ENCODE data around the gene WBP1L. TPM values are rescaled to one million over a fixed set of nuclear protein-coding genes. Genes with fewer than 3 reads are reported as not detected.
"Not testable (repeated sequence)": the region's sequence is repeated elsewhere in the genome, so short reads cannot be mapped to it uniquely, and the experiment has no call there.

Gene WBP1L
- total and polyA plus RNA-seq, 4 experiments from 2014 or later = 25.7 to 41.1 (median 36.8) TPM

DNA sequence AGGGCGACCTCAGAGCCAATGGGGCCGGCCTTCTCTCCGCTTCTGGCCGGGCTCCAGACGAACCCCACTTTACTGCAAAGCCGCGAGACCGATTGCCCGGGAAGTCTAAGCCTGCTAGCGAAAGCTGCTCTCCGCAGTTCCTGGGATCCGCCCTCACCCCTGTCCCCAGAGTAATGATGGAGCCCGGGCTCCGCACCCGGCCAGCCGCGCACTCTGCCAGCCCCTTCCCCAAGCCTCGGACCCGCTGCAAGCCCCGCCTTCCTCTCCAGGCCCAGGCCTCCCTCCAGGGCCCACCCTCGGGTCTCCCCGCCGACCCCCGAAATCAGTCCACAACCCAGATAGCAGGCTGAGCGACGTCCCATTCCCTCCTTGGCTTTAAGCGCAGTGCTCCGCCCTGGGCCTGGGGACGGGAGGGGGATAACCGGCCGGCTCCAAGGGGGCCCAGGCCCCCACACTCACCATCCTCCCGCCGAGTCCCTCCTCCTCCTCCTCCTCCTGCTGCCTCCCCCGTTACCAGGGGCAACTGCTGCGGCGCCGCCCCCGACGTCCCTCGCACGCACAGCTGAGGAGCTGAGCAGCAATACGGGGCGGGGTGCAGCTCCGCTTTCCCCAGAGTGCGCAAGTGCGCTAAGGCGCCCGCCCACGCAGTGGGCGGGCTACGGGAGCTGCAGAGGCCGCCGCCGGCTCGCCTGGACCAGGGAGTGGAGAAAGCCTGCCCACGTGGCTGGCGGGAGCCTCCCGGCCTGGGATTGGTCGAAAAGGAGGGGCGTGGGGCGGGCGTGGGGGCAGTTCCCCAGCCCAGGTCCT, 29.7 kb upstream of the WBP1L start, which contains the start of gene ARL3:
ARL3 (minus strand) TSS at position 584 of the 807 bp plus-strand sequence; CDS start at position 462, 122 bp downstream.
- ChIA-PET POLR2A (ENCODE audit: partially characterized antibody) (interaction anchor here (0.6 to 6.6 kb wide), 20 partner anchors 25 to 659 kb away, joined by 3 to 144 read pairs (median 4); partner anchors contain the start of genes NFKB2, SUFU, TRIM8 and WBP1L), CTCF (ENCODE audit: partially characterized antibody) (interaction anchor here (0.8 to 3.6 kb wide), 15 partner anchors 9 to 582 kb away, joined by 3 to 22 read pairs (median 5); partner anchors contain the start of genes ACTR1A, PPRC1, SUFU and TRIM8)
- Histone ChIP-seq H3K36me3 (ENCODE audit: insufficient read depth, low read length) (no peaks in the 10 kb centered on the region), H3K4me1 (ENCODE audit: insufficient read depth, low read length) (peaks cover 33% of the 10 kb centered on the region), H3K4me3 (ENCODE audit: low read length in 2 of 2) (peak within 1 kb of the TSS; percentile 81 to 89), H3K27me3 (ENCODE audit: insufficient read depth, low read length) (no peaks in the 10 kb centered on the region), H3K27ac (ENCODE audit: low read depth, low read length) (peak within 1 kb of the TSS; percentile 94), H3K9me3 (ENCODE audit: control insufficient read depth in 1 of 2, low read length in 2 of 2) (no peaks in the 10 kb centered on the region)
- Mint-ChIP-seq H3K4me3 (peak within 1 kb of the TSS; percentile 90 to 98 (median 96)), H3K27ac (peak within 1 kb of the TSS; percentile 90 to 98 (median 96)), H3K4me1 (peaks cover 34 to 67% (median 41%) of the 10 kb centered on the region in 4 donors), H3K27me3 (no peaks in the 10 kb centered on the region), H3K36me3 (peaks cover 6 to 16% of the 10 kb centered on the region in 2 donors), H3K9me3 (no peaks in the 10 kb centered on the region)
- intact Hi-C loops (cut with micrococcal nuclease) = loop anchor here (1.0 to 10.0 kb wide), 7 partner anchors 29 to 651 kb away; partner anchors contain the start of genes ACTR1A, NOLC1, TAF5 and WBP1L
- DNase-seq = peak; percentile 89 to 97 (median 92)

- CTCF ChIA-PET (ENCODE audit: partially characterized antibody) = interaction anchor here (0.8 to 3.6 kb wide), 10 partner anchors 9 to 210 kb away, joined by 3 to 22 read pairs (median 5); partner anchors contain the start of genes SUFU and TRIM8
- POLR2A ChIA-PET (ENCODE audit: partially characterized antibody) = interaction anchor here (0.6 to 6.6 kb wide), 15 partner anchors 24 to 265 kb away, joined by 3 to 144 read pairs (median 8); partner anchors contain the start of genes SUFU, TRIM8 and WBP1L
- Histone ChIP-seq H3K27ac (ENCODE audit: low read depth, low read length) (peak within 1 kb of the TSS; percentile 94), H3K4me1 (ENCODE audit: insufficient read depth, low read length) (peaks cover 33% of the 10 kb centered on the region), H3K4me3 (ENCODE audit: low read length in 2 of 2) (peak within 1 kb of the TSS; percentile 81 to 89), H3K36me3 (ENCODE audit: insufficient read depth, low read length) (no peaks in the 10 kb centered on the region), H3K27me3 (ENCODE audit: insufficient read depth, low read length) (no peaks in the 10 kb centered on the region), H3K9me3 (ENCODE audit: control insufficient read depth in 1 of 2, low read length in 2 of 2) (no peaks in the 10 kb centered on the region)
- Mint-ChIP-seq H3K4me3 (peak within 1 kb of the TSS; percentile 90 to 98 (median 96)), H3K36me3 (peaks cover 11 to 20% of the 10 kb centered on the region in 2 donors), H3K27ac (peak within 1 kb of the TSS; percentile 90 to 98 (median 96)), H3K27me3 (no peaks in the 10 kb centered on the region), H3K9me3 (no peaks in the 10 kb centered on the region), H3K4me1 (peaks cover 38 to 72% (median 45%) of the 10 kb centered on the region in 4 donors)
- peak; percentile 46 to 70 (median 53) for DNase-seq
- intact Hi-C loops (cut with micrococcal nuclease) = loop anchor here (1.0 to 10.0 kb wide), 7 partner anchors 28 to 650 kb away; partner anchors contain the start of genes ACTR1A, NOLC1, TAF5 and WBP1L
These were observed 28.9 kb upstream of the WBP1L start, which contains the start of gene SFXN2 for GRCh38 chr10:102714621-102715455. Gene SFXN2 (plus strand): TSS chr10:102714636. CDS start chr10:102726637, 12,001 bp downstream.

DNA sequence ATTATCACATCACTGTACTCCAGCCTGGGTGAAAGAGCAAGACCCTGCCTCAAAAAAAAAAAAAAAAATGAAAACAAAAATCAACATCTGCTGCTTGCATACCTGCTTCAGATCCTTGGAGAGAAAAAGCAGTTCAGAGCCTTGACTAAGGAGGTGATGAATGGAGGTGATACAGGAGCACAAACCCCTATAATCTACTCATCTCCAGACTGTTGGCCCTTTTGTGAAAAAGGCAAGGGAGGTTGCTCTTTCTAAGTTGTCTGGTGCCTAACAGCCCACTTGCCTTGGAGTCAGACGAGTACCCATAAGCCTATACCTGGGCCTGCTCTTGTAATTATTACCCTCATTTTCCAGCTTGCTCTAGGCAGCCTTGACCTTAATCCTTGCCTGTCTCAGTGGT, 27.9 kb upstream of the WBP1L start:
- Histone ChIP-seq H3K27me3 (ENCODE audit: insufficient read depth, low read length) (no peaks in the 10 kb centered on the region), H3K4me1 (ENCODE audit: insufficient read depth, low read length) (peaks cover 27% of the 10 kb centered on the region), H3K4me3 (ENCODE audit: low read length in 2 of 2) (no peak overlapping the region), H3K27ac (ENCODE audit: low read depth, low read length) (no peak overlapping the region), H3K36me3 (ENCODE audit: insufficient read depth, low read length) (no peaks in the 10 kb centered on the region), H3K9me3 (ENCODE audit: control insufficient read depth in 1 of 2, low read length in 2 of 2) (no peaks in the 10 kb centered on the region)
- Mint-ChIP-seq H3K27me3 (no peaks in the 10 kb centered on the region), H3K36me3 (peaks cover 14 to 22% of the 10 kb centered on the region in 2 donors), H3K4me3 (peak overlapping the region; percentile 40 to 92 (median 62)), H3K9me3 (no peaks in the 10 kb centered on the region), H3K27ac (peak overlapping the region in 4 of 7 donors; percentile 24 to 96 (median 66)), H3K4me1 (peaks cover 30 to 68% (median 42%) of the 10 kb centered on the region in 4 donors)
- no peak for DNase-seq
- POLR2A ChIA-PET (ENCODE audit: partially characterized antibody) = interaction anchor here (4.7 to 6.6 kb wide), 3 partner anchors 27 to 70 kb away, joined by 48 to 144 read pairs (median 50); partner anchors contain the start of genes TRIM8 and WBP1L
- intact Hi-C loops (cut with micrococcal nuclease) = loop anchor here (10.0 kb wide), 1 partner anchor 649 kb away; the partner anchor contains the start of gene TAF5
- CTCF ChIA-PET (ENCODE audit: partially characterized antibody) = interaction anchor here (1.0 to 3.6 kb wide), 3 partner anchors 36 to 46 kb away, joined by 5 to 22 read pairs (median 9); no protein-coding TSS in a partner anchor

- POLR2A ChIA-PET (ENCODE audit: partially characterized antibody); H3K27ac ChIP-seq (ENCODE audit: low read depth, low read length); DNase-seq; H3K4me3 ChIP-seq (ENCODE audit: low read length in 2 of 2); H3K27me3 Mint-ChIP-seq; H3K27me3 ChIP-seq (ENCODE audit: insufficient read depth, low read length); H3K36me3 ChIP-seq (ENCODE audit: insufficient read depth, low read length); H3K9me3 ChIP-seq (ENCODE audit: control insufficient read depth in 1 of 2, low read length in 2 of 2); H3K9me3 Mint-ChIP-seq: not testable (repeated sequence)
- Mint-ChIP-seq H3K27ac (peak overlapping the region in 1 of 7 donors; percentile 46), H3K36me3 (peaks cover 14 to 22% of the 10 kb centered on the region in 2 donors), H3K4me3 (peak overlapping the region in 2 of 8 donors; percentile 7 to 21), H3K4me1 (peaks cover 34 to 65% (median 45%) of the 10 kb centered on the region in 4 donors)
- H3K4me1 ChIP-seq (ENCODE audit: insufficient read depth, low read length) = peaks cover 27% of the 10 kb centered on the region
- intact Hi-C loops (cut with micrococcal nuclease) = loop anchor here (10.0 kb wide), 1 partner anchor 648 kb away; the partner anchor contains the start of gene TAF5
- CTCF ChIA-PET (ENCODE audit: partially characterized antibody) = interaction anchor here (0.7 kb wide), 1 partner anchor 1150 kb away, joined by 3 read pairs; no protein-coding TSS in a partner anchor
These were observed 26.7 kb upstream of the WBP1L start for GRCh38 chr10:102716900-102717565.

DNA sequence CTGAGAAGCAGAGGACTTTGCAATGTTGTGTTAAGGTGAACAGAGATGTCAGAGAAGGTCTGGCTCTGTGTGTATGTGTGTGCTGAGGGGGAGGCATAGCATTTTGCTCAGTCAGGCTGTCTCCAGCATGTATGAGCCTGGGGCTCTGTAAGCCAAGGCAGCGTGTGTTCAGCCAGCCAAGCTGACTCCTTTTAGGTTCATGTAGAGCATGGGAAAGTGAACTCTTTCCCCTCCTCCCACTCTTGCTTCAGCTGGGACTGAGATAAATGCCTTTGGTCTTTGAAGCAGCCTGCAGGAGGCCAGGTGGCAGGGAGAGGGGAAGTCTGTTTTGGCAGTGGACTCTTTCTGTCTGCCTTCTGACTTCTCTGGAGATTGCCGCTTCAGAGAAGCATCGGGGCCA, 25.5 kb upstream of the WBP1L start:
- Mint-ChIP-seq H3K4me3 (peak overlapping the region in 2 of 8 donors; percentile 17 to 28), H3K9me3 (no peaks in the 10 kb centered on the region), H3K27ac (peak overlapping the region in 4 of 7 donors; percentile 0 to 74 (median 24)), H3K36me3 (peaks cover 14 to 22% of the 10 kb centered on the region in 2 donors), H3K27me3 (no peaks in the 10 kb centered on the region), H3K4me1 (peaks cover 31 to 56% (median 37%) of the 10 kb centered on the region in 4 donors)
- no peaks in the 10 kb centered on the region for H3K27me3 ChIP-seq (ENCODE audit: insufficient read depth, low read length)
- intact Hi-C loops (cut with micrococcal nuclease) = loop anchor here (10.0 kb wide), 1 partner anchor 647 kb away; the partner anchor contains the start of gene TAF5
- CTCF ChIA-PET (ENCODE audit: partially characterized antibody) = no interaction called here
- no peak overlapping the region for H3K4me3 ChIP-seq (ENCODE audit: low read length in 2 of 2)
- POLR2A ChIA-PET (ENCODE audit: partially characterized antibody) = no interaction called here
- peaks cover 17% of the 10 kb centered on the region for H3K4me1 ChIP-seq (ENCODE audit: insufficient read depth, low read length)
- no peak overlapping the region for H3K27ac ChIP-seq (ENCODE audit: low read depth, low read length)
- DNase-seq = no peak
- no peaks in the 10 kb centered on the region for H3K36me3 ChIP-seq (ENCODE audit: insufficient read depth, low read length)
- no peaks in the 10 kb centered on the region for H3K9me3 ChIP-seq (ENCODE audit: control insufficient read depth in 1 of 2, low read length in 2 of 2)

- ChIA-PET CTCF (ENCODE audit: partially characterized antibody) (no interaction called here), POLR2A (ENCODE audit: partially characterized antibody) (interaction anchor here (0.9 to 1.1 kb wide), 3 partner anchors 23 to 76 kb away, joined by 3 to 5 read pairs (median 3); partner anchors contain the start of gene WBP1L)
- H3K4me1 Mint-ChIP-seq = peaks cover 26 to 36% (median 32%) of the 10 kb centered on the region in 4 donors
- no peak for DNase-seq
- Histone ChIP-seq H3K36me3 (ENCODE audit: insufficient read depth, low read length) (no peaks in the 10 kb centered on the region), H3K27ac (ENCODE audit: low read depth, low read length) (no peak overlapping the region), H3K9me3 (ENCODE audit: control insufficient read depth in 1 of 2, low read length in 2 of 2) (no peaks in the 10 kb centered on the region), H3K4me1 (ENCODE audit: insufficient read depth, low read length) (peaks cover 9% of the 10 kb centered on the region), H3K4me3 (ENCODE audit: low read length in 2 of 2) (no peak overlapping the region), H3K27me3 (ENCODE audit: insufficient read depth, low read length) (no peaks in the 10 kb centered on the region)
- H3K27ac Mint-ChIP-seq = peak overlapping the region in 2 of 7 donors; percentile 25 to 40
- peaks cover 0 to 3% (median 0%) of the 10 kb centered on the region in 8 donors for H3K9me3 Mint-ChIP-seq
- H3K27me3 Mint-ChIP-seq = no peaks in the 10 kb centered on the region
- peaks cover 23 to 26% of the 10 kb centered on the region in 2 donors for H3K36me3 Mint-ChIP-seq
- intact Hi-C loops (cut with micrococcal nuclease) = no loop called here
- no peak overlapping the region for H3K4me3 Mint-ChIP-seq
These were observed 23.4 kb upstream of the WBP1L start for GRCh38 chr10:102720337-102720736.

Measured in CD4-positive, alpha-beta memory T cell (primary cell).